Measurements from ENCODE around the gene NEDD4L. TPM values are rescaled to one million over a fixed set of nuclear protein-coding genes. Genes with fewer than 3 reads are reported as not detected.

The NEDD4L gene
- total and polyA plus RNA-seq, 2 experiments from 2014 or later: 36.2 to 72.3 TPM

- Mint-ChIP-seq H3K4me3 (no peak overlapping the region), H3K27ac (no peak overlapping the region), H3K9me3 (peaks cover 13% of the 10 kb centered on the region; the same call in 2 of the 3 replicates), H3K36me3 (ENCODE audit: low read depth) (peaks cover 10% of the 10 kb centered on the region), H3K4me1 (peaks cover 39% of the 10 kb centered on the region), H3K27me3 (ENCODE audit: insufficient read depth, low read depth, poor library complexity) (peaks cover 7% of the 10 kb centered on the region)
- H3K79me2 ChIP-seq (replicated peaks; ENCODE audit: insufficient read depth): peaks cover 27% of the 10 kb centered on the region
- H3F3A ChIP-seq (replicated peaks; ENCODE audit: low read depth): no peaks in the 10 kb centered on the region
- H4K20me1 ChIP-seq (replicated peaks; ENCODE audit: insufficient read depth): no peaks in the 10 kb centered on the region; the same call in 1 of the 2 replicates
- peaks cover 9% of the 10 kb centered on the region for H3K4me1 ChIP-seq (ENCODE audit: insufficient read depth)
- no peak overlapping the region for H3K27ac ChIP-seq (ENCODE audit: low read depth)
- H2AFZ ChIP-seq: no peak overlapping the region
- H3K4me2 ChIP-seq: no peak overlapping the region
- ATAC-seq (peak; percentile 57), DNase-seq (ENCODE audit: low spot score) (peak; percentile 73)
- no peaks in the 10 kb centered on the region for H3K9me2 ChIP-seq (ENCODE audit: insufficient read depth)
- H3K4me3 ChIP-seq: no peak overlapping the region
- no peaks in the 10 kb centered on the region for H3K36me3 ChIP-seq (ENCODE audit: insufficient read depth)
- TF ChIP-seq CTCF (conservative IDR thresholded peaks at IDR 0.05; ENCODE audit: low read depth in 2 of 2): peak; percentile 86 to 97
- no peak for TF ChIP-seq REST (IDR thresholded peaks at IDR 0.05; ENCODE audit: unreplicated experiment)
- H3K27me3 ChIP-seq (ENCODE audit: insufficient read depth): no peaks in the 10 kb centered on the region
These were observed 136.8 kb downstream of the NEDD4L start for GRCh38 chr18:58180738-58181353.

DNA sequence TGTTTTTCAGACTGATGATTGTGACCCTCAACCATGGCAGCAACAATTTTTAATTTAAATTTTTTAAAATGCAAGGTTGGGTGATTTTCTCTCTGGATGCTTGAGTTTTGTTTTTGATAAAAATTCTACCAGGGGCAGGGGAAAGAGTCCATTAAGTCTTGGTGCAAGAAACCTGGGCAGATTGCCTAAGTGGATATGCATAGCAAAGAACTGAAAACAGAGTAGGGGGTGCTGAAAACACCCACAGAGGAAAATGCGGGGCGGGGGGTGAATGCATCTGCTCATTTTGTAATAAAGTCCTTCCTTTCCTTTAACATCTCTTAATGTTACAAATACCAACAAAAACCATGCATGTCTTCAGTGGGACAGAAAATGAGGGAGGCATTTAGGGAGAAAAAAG is 138.0 kb downstream of the NEDD4L start:
- DNase-seq (ENCODE audit: low spot score): no peak
- no peak overlapping the region for H3K4me3 ChIP-seq
- no peak overlapping the region for H3K4me2 ChIP-seq
- no peak overlapping the region for H3K27ac ChIP-seq (ENCODE audit: low read depth)
- Mint-ChIP-seq H3K27me3 (ENCODE audit: insufficient read depth, low read depth, poor library complexity) (peaks cover 8% of the 10 kb centered on the region), H3K9me3 (peaks cover 13% of the 10 kb centered on the region; the same call in 2 of the 3 replicates), H3K27ac (no peak overlapping the region; the same call in 1 of the 2 replicates), H3K36me3 (ENCODE audit: low read depth) (peaks cover 10% of the 10 kb centered on the region), H3K4me3 (no peak overlapping the region; the same call in 2 of the 3 replicates), H3K4me1 (peaks cover 42% of the 10 kb centered on the region)
- H3K4me1 ChIP-seq (ENCODE audit: insufficient read depth): peaks cover 14% of the 10 kb centered on the region
- no peaks in the 10 kb centered on the region for H3K36me3 ChIP-seq (ENCODE audit: insufficient read depth)
- no peaks in the 10 kb centered on the region; the same call in 1 of the 2 replicates for H4K20me1 ChIP-seq (replicated peaks; ENCODE audit: insufficient read depth)
- no peak for ATAC-seq
- no peak overlapping the region for H2AFZ ChIP-seq
- H3F3A ChIP-seq (replicated peaks; ENCODE audit: low read depth): no peaks in the 10 kb centered on the region
- H3K79me2 ChIP-seq (replicated peaks; ENCODE audit: insufficient read depth): peaks cover 36% of the 10 kb centered on the region
- H3K9me2 ChIP-seq (ENCODE audit: insufficient read depth): no peaks in the 10 kb centered on the region
- no peaks in the 10 kb centered on the region for H3K27me3 ChIP-seq (ENCODE audit: insufficient read depth)
- TF ChIP-seq EZH2 (IDR thresholded peaks at IDR 0.05; ENCODE audit: low read depth, unreplicated experiment): no peak
- TF ChIP-seq REST (IDR thresholded peaks at IDR 0.05; ENCODE audit: unreplicated experiment): no peak
- no peak for TF ChIP-seq CTCF (conservative IDR thresholded peaks at IDR 0.05; ENCODE audit: low read depth in 2 of 2)
- TF ChIP-seq NANOG (IDR thresholded peaks at IDR 0.05; ENCODE audit: borderline replicate concordance): no peak
- TF ChIP-seq POLR2AphosphoS5 (IDR thresholded peaks at IDR 0.05; ENCODE audit: low read depth): no peak
- no peak for TF ChIP-seq ETS1 (IDR thresholded peaks at IDR 0.05)
- no peak for TF ChIP-seq STAT1 (IDR thresholded peaks at IDR 0.05; ENCODE audit: unreplicated experiment)
